Heart right ventricle (tissue), 16 donors: Measurements from ENCODE around the gene E2F4. TPM values are rescaled to one million over a fixed set of nuclear protein-coding genes. Genes with fewer than 3 reads are reported as not detected.

Experiments used
- ATAC-seq, 8 donors: fragments of 200-7000 bp; cut with Tn5 transposase; one replicate each; pipeline ENCODE4 v1.9.1; 2020; ENCODE audit warnings: mild to moderate bottlenecking in 8 of 8, moderate library complexity in 8 of 8, moderate number of reproducible peaks in 1 of 8
- DNase-seq, 2 donors: peaks; one replicate each; pipeline ENCODE4 v3.0.0-alpha.2; 2020
- H3K27ac ChIP-seq, 10 donors: fragments of 200-600 bp; sonication (generic) in 2 of 10; one replicate each; pipeline versions ENCODE4 v1.5.0 to v1.8.0; 2020 to 2022; ENCODE audit warnings: mild to moderate bottlenecking in 3 of 10
- H3K27me3 ChIP-seq, 7 donors: fragments of 200-600 bp; one replicate each; pipeline ENCODE4 v1.8.0; 2021 to 2022; ENCODE audit warnings: mild to moderate bottlenecking in 2 of 7
- H3K36me3 ChIP-seq, 9 donors: fragments of 200-600 bp; sonication (generic) in 1 of 9; one replicate each; pipeline versions ENCODE4 v1.5.0 to v1.8.0; 2020 to 2022; ENCODE audit warnings: mild to moderate bottlenecking in 2 of 9
- H3K4me1 ChIP-seq, 9 donors: fragments of 200-600 bp; sonication (generic) in 1 of 9; one replicate each; pipeline versions ENCODE4 v1.5.0 to v1.8.0; 2020 to 2022; ENCODE audit warnings: mild to moderate bottlenecking in 4 of 9
- H3K4me3 ChIP-seq, 10 donors: fragments of 200-600 bp; sonication (generic) in 2 of 10; one replicate each; pipeline versions ENCODE4 v1.5.0 to v1.8.0; 2020 to 2022; ENCODE audit warnings: mild to moderate bottlenecking in 7 of 10, moderate library complexity in 2 of 10
- H3K9me3 ChIP-seq, 11 donors: fragments of 200-600 bp in 10 of 11; sonication (generic) in 2 of 11; one replicate each; pipeline versions ENCODE4 v1.5.0 to v1.8.0; 2013 to 2022; ENCODE audit warnings: mild to moderate bottlenecking in 2 of 11, control low read depth in 1 of 11, moderate library complexity in 1 of 11
- WGBS, 2 donors: extraction: QIAGEN DNeasy Blood & Tissue Kit; methylation state at CpG; one replicate each; pipeline ENCODE4 v1.1.7; 2013; ENCODE audit warnings: inconsistent platforms in 1 of 2; 5-methylcytosine and 5-hydroxymethylcytosine counted together
- intact Hi-C, 10 donors: fragments of 100-400 bp; cut with DNase I; formaldehyde crosslinking; loops; one replicate each; pipeline versions ENCODE4 v1.11.1 to v1.14.2; 2022
- polyA plus RNA-seq, 2 donors: library from polyadenylated mRNA; stranded (reverse); fragments of 200-250 nt; gene quantifications; one replicate each; pipeline ENCODE4 v1.2.3, GENCODE V29; 2013
- total RNA-seq, 10 donors: library from RNA; stranded (reverse); fragmentation: NEBNext Ultra II Directional in 3 of 10; extraction: Animal tissue kit (Norgen Biotek cat#: 25700) in 3 of 10; gene quantifications; one replicate each; pipeline versions ENCODE4 v1.2.1 to v1.2.4, GENCODE V29; 2021 to 2023
- TF ChIP-seq, protein P1 (sequence below), 9 donors: fragments of 200-600 bp; sonication (generic) in 2 of 9; IDR thresholded peaks; one replicate each; pipeline versions ENCODE4 v1.5.0 to v1.8.0; 2021 to 2022; ENCODE audit warnings: antibody characterized with exemption in 9 of 9, mild to moderate bottlenecking in 5 of 9, moderate library complexity in 1 of 9
- donor health status: Arrhythmogenic right ventricular cardiomyopathy.
- donor health status: ischemic (EF 13 %, LVEDD 7.1; RV severe dilation, severe dysfunction).
- donor health status: healthy with polysubstance abuse.
- donor health status: DM: no; HTN: yes; CAD: no.
- donor health status: DM: no; HTN: no; CAD: no.
- donor health status: ischemic (EF 25% LVEDD 6.9; RV normal size, moderate dysfunction).
- donor health status: ischemic (EF 25% LVEDD 5.7; RV mildly dilated, moderate dysfunction).
- donor health status: healthy.
- donor health status: DM: yes; HTN: yes; CAD: no.
- donor health status: Ischemic cardiomyopathy.
- donor health status: ischemic (EF 35%, LVEDD 5.7; RV mildly dilated, moderate dysfunction).
- donor health status: nonischemic (EF 11% LVEDD 7.7; RV severe dilation, severe dysfunction).
- donor health status: DM: yes; HTN: yes; CAD: no.
- donor health status: PGD.
- donor health status: ischemic (EF 29% LVEDD 5.4; RV normal size, mild dysfunction).
- donor health status: nonischemic (EF 23%, LVEDD 6.1; RV moderate dilation, normal function).

Gene E2F4
- total and polyA plus RNA-seq, 12 donors = 21.9 to 45.6 (median 29.8) TPM

DNA sequence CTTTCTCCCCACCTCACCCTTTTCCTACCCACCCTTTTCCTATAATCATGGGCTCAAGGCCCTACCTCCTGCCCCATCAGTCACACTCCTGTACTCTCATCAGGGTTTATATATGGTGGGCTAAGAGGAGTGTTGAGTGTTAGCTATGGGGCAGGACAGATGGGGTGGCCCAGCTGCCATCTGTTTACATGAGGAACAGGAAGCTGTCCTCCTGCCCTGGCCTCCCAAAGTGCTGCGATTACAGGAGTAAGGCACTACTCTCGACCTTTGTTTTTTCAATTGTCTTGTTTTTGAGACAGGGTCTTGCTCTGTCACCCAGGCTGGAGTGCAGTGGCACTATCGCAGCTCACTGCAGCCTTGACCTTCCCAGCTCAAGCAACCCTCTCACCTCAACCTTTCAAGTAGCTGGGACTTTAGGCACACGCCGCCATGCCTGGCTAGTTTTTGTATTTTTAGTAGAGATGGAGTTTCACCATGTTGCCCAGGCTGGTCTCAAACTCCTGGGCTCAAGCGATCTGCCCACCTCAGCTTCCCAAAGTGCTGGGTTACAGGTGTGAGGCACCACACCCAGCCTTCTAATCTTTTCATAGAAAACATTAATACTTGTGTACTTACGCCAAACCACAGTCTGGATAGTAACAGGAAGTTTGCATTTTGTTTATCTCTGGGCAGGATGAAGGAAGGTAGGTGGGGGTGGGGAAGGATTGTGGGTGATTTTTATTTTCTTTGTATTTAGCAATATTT lies 33.9 kb upstream of the E2F4 start:
- H3K4me3 ChIP-seq = peak overlapping the region in 2 of 10 donors; percentile 98 to 99
- TF ChIP-seq, protein P1, sequence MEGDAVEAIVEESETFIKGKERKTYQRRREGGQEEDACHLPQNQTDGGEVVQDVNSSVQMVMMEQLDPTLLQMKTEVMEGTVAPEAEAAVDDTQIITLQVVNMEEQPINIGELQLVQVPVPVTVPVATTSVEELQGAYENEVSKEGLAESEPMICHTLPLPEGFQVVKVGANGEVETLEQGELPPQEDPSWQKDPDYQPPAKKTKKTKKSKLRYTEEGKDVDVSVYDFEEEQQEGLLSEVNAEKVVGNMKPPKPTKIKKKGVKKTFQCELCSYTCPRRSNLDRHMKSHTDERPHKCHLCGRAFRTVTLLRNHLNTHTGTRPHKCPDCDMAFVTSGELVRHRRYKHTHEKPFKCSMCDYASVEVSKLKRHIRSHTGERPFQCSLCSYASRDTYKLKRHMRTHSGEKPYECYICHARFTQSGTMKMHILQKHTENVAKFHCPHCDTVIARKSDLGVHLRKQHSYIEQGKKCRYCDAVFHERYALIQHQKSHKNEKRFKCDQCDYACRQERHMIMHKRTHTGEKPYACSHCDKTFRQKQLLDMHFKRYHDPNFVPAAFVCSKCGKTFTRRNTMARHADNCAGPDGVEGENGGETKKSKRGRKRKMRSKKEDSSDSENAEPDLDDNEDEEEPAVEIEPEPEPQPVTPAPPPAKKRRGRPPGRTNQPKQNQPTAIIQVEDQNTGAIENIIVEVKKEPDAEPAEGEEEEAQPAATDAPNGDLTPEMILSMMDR (IDR thresholded peaks at IDR 0.05) = no peak
- 81 to 84% methylated on average over 7 of the region's 7 CpGs for WGBS, 2 donors
- H3K36me3 ChIP-seq = peaks cover 0 to 7% (median 0%) of the 10 kb centered on the region in 9 donors
- ATAC-seq = no peak
- H3K4me1 ChIP-seq = peaks cover 21 to 54% (median 46%) of the 10 kb centered on the region in 9 donors
- H3K27ac ChIP-seq = peak overlapping the region in 1 of 10 donors; percentile 95
- intact Hi-C loops = loop anchor here in 4 of 10 donors (5.0 to 10.0 kb wide), 3 partner anchors 143 to 181 kb away; no protein-coding TSS in a partner anchor
- peaks cover 0 to 20% (median 7%) of the 10 kb centered on the region in 7 donors for H3K27me3 ChIP-seq
- DNase-seq = no peak
- H3K9me3 ChIP-seq = no peaks in the 10 kb centered on the region

DNA sequence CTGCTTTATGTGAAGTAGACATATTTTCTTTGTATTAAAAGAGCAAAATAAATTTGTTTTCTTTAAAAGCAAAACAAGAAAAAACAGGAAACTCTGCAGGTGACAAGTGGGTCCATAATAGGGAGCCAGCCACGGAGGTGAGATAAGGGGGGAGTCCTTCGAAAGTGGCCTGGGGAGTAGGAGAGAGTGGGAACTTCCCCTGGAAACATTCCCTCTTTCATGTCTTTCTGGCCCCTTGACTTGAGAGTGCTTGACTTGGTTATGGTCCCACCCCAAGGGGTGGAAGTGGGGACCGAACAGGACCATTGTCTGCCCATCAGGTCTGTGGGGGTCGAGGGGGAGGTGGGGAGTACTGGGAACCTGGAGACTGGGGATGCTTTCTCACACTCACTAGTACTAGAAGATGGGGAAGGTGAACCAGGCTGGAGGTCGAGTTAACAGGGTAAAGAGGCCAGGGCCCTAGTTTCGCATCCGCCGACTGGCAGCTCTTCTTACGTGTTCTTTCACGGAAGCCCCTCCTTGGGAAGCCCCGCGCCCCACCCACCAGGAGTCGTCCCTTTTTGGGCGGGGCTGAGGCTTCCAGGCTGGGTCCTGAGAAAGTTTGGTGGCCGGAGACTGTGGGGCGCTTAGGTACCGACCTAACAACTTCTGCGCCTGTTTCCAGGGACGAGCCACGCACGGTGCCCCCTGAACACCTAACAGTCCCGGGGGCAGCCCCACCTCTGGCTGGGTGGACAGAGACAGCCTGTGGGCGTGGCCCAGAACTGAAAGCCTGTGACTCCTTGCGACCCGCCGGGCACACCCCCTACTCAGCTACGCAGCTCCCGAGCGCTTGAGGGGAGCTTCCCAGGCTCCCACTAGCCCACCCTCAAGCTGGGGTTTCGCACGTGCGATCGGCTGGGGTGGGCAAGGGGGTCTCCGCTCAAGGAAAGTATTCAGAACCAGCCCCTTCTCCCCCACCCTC lies 33.0 kb upstream of the E2F4 start:
- peak in 2 of 8 donors; percentile 2 to 4 for ATAC-seq
- intact Hi-C loops = loop anchor here in 4 of 10 donors (5.0 to 10.0 kb wide), 3 partner anchors 144 to 182 kb away; no protein-coding TSS in a partner anchor
- Histone ChIP-seq H3K9me3 (no peaks in the 10 kb centered on the region), H3K27me3 (peaks cover 0 to 29% (median 15%) of the 10 kb centered on the region in 7 donors), H3K36me3 (peaks cover 0 to 6% (median 0%) of the 10 kb centered on the region in 9 donors), H3K27ac (peak overlapping the region in 9 of 10 donors; percentile 66 to 95 (median 86)), H3K4me3 (peak overlapping the region; percentile 81 to 99 (median 91)), H3K4me1 (peaks cover 28 to 63% (median 55%) of the 10 kb centered on the region in 9 donors)
- TF ChIP-seq, protein P1 (IDR thresholded peaks at IDR 0.05) = no peak
- DNase-seq = no peak
- WGBS, 2 donors = 7 to 9% methylated on average over 33 to 34 of the region's 34 CpGs

DNA sequence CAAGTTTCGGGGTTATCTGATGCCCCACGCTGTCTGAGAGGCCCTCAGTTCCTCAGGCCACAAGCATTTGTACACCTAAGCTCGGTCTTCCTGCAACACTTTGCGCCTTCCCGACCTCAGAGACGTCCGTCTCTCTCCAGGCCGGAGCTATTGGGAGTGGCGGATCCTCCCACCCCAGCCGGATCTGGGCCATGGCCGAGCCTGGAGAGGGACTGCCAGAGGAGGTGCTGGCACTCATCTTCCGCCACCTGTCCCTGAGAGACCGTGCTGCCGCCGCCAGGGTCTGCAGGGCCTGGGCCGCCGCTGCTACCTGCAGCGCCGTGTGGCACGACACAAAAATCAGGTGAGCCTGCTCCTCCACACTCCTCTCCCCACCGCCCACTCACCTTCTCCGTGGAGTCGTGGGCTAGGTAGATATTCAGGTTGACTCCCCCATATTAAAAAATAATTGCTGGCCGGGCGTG lies 30.3 kb upstream of the E2F4 start:
- TF ChIP-seq, protein P1 (IDR thresholded peaks at IDR 0.05) = no peak
- Histone ChIP-seq H3K4me3 (peak overlapping the region in 8 of 10 donors; percentile 81 to 99 (median 91)), H3K4me1 (peaks cover 35 to 74% (median 58%) of the 10 kb centered on the region in 9 donors), H3K27ac (peak overlapping the region in 8 of 10 donors; percentile 20 to 90 (median 58)), H3K36me3 (no peaks in the 10 kb centered on the region), H3K27me3 (peaks cover 0 to 55% (median 24%) of the 10 kb centered on the region in 7 donors), H3K9me3 (no peaks in the 10 kb centered on the region)
- WGBS, 2 donors = 24 to 35% methylated on average over 25 of the region's 25 CpGs
- DNase-seq = peak in 1 of 2 donors; percentile 62
- intact Hi-C loops = loop anchor here in 2 of 10 donors (2.0 kb wide), 1 partner anchor 21 kb away; the partner anchor contains the start of gene MATCAP1 (in 2 of the 2)
- peak in 6 of 8 donors; percentile 8 to 39 (median 18) for ATAC-seq
